HepG2 (cell line): ENCODE results near the gene SRSF2. TPM values are rescaled to one million over a fixed set of nuclear protein-coding genes. Genes with fewer than 3 reads are reported as not detected.
A peak's percentile ranks its signal among the peaks of the same experiment; 100 is the strongest.

Experiments
- CBFB ChIP-seq: sonication (generic); formaldehyde crosslinking; IDR thresholded peaks from 2 replicates; pipeline ENCODE4 v1.4.0; 2020; ENCODE audit warnings: missing genetic modification reagents
- CREM ChIP-seq, 2 experiments: sonication (generic) in 1 of 2; formaldehyde crosslinking in 1 of 2; IDR thresholded peaks; 2 replicates each; pipeline versions ENCODE4 v1.4.0 to v1.6.1; 2016 to 2020; ENCODE audit warnings: antibody characterized with exemption in 1 of 2, mild to moderate bottlenecking in 1 of 2, missing genetic modification reagents in 1 of 2
- EHMT2 ChIP-seq: fragments of 200-600 bp; sonication (generic); IDR thresholded peaks from 2 replicates; pipeline ENCODE4 v1.7.0; 2017; ENCODE audit warnings: antibody characterized with exemption, low read depth, low read length, borderline replicate concordance
- ELF4 ChIP-seq: sonication (generic); formaldehyde crosslinking; IDR thresholded peaks from 2 replicates; pipeline ENCODE4 v1.5.0; 2020; ENCODE audit warnings: missing genetic modification reagents, mild to moderate bottlenecking, moderate library complexity, borderline replicate concordance
- GABPB1 ChIP-seq: IDR thresholded peaks from 2 replicates; pipeline ENCODE4 v1.6.1; 2016; ENCODE audit warnings: mild to moderate bottlenecking, missing genetic modification reagents, moderate library complexity, missing compliant biosample characterization
- IRF2 ChIP-seq: IDR thresholded peaks from 2 replicates; pipeline ENCODE4 v1.6.1; 2018; ENCODE audit warnings: missing genetic modification reagents, missing compliant biosample characterization
- KLF15 ChIP-seq: sonication (generic); formaldehyde crosslinking; IDR thresholded peaks from 2 replicates; pipeline ENCODE4 v1.8.1; 2023; ENCODE audit warnings: borderline replicate concordance, mild to moderate bottlenecking, inconsistent platforms, missing genetic modification reagents, mixed read lengths
- MED8 ChIP-seq: sonication (generic); formaldehyde crosslinking; IDR thresholded peaks from 2 replicates; pipeline ENCODE4 v1.8.1; 2023; ENCODE audit warnings: mild to moderate bottlenecking, missing genetic modification reagents; ENCODE audit not compliant: insufficient replicate concordance
- MIXL1 ChIP-seq: IDR thresholded peaks from 2 replicates; pipeline ENCODE4 v1.6.1; 2016
- PCBP2 ChIP-seq: fragments of 200-400 bp; formaldehyde crosslinking; optimal IDR thresholded peaks from 2 replicates; pipeline ENCODE3; 2018; ENCODE audit warnings: low read length, low read depth; ENCODE audit not compliant: poor library complexity, severe bottlenecking
- RXRA ChIP-seq: sonication (generic); formaldehyde crosslinking; IDR thresholded peaks from 2 replicates; pipeline ENCODE4 v1.5.1; 2020; ENCODE audit warnings: missing genetic modification reagents
- SAFB2 ChIP-seq: sonication (generic); formaldehyde crosslinking; IDR thresholded peaks from 2 replicates; pipeline ENCODE4 v1.5.1; 2020; ENCODE audit warnings: missing genetic modification reagents, low read depth, mild to moderate bottlenecking, borderline replicate concordance
- TSC22D2 ChIP-seq: sonication (generic); formaldehyde crosslinking; IDR thresholded peaks from 2 replicates; pipeline ENCODE4 v1.5.1; 2020; ENCODE audit warnings: missing genetic modification reagents, mild to moderate bottlenecking, borderline replicate concordance
- YEATS2 ChIP-seq: sonication (generic); formaldehyde crosslinking; IDR thresholded peaks from 2 replicates; pipeline ENCODE4 v1.4.0; 2020; ENCODE audit warnings: missing genetic modification reagents, borderline replicate concordance
- ZBTB20 ChIP-seq: sonication (generic); formaldehyde crosslinking; IDR thresholded peaks from 2 replicates; pipeline ENCODE4 v1.8.1; 2023; ENCODE audit warnings: missing genetic modification reagents, low read depth, mild to moderate bottlenecking, borderline replicate concordance
- ZBTB8A ChIP-seq: sonication (generic); formaldehyde crosslinking; IDR thresholded peaks from 2 replicates; pipeline ENCODE4 v1.4.0; 2020; ENCODE audit warnings: mild to moderate bottlenecking, low read depth, missing genetic modification reagents, borderline replicate concordance
- ZFP36L1 ChIP-seq: sonication (generic); formaldehyde crosslinking; IDR thresholded peaks from 2 replicates; pipeline ENCODE4 v1.8.0; 2022; ENCODE audit warnings: mild to moderate bottlenecking, missing genetic modification reagents, moderate library complexity
- ZNF207 ChIP-seq: fragments of 450-650 bp; IDR thresholded peaks from 2 replicates; pipeline ENCODE4 v1.6.1; 2016; ENCODE audit warnings: antibody characterized with exemption, borderline replicate concordance
- ZNF33B ChIP-seq: sonication (generic); formaldehyde crosslinking; IDR thresholded peaks from 2 replicates; pipeline ENCODE4 v1.5.1; 2020; ENCODE audit warnings: mild to moderate bottlenecking, missing genetic modification reagents
- ZNF484 ChIP-seq: sonication (generic); formaldehyde crosslinking; IDR thresholded peaks from 2 replicates; pipeline ENCODE4 v1.5.1; 2020; ENCODE audit warnings: mild to moderate bottlenecking, low read depth, missing genetic modification reagents, borderline replicate concordance
- ZNF724P ChIP-seq: sonication (generic); formaldehyde crosslinking; IDR thresholded peaks from 2 replicates; pipeline ENCODE4 v1.8.0; 2022; ENCODE audit warnings: missing genetic modification reagents, borderline replicate concordance
- polyA plus RNA-seq, 8 experiments: library from polyadenylated mRNA; depleted of rRNA in 3 of 8; stranded (reverse) in 7 of 8; unstranded in 1 of 8; fragments of >200 nt; fragmentation: Illumina TruSeq in 4 of 8; extraction: Trizol in 4 of 8; gene quantifications; 2 replicates each; pipeline versions ENCODE4 v1.2.1 to v1.2.3, GENCODE V29; 2011 to 2016; ENCODE audit warnings: low read depth in 4 of 8, missing spikeins in 1 of 8, mixed read lengths in 1 of 8; ENCODE audit not compliant: insufficient read depth in 1 of 8
- total RNA-seq, 5 experiments: library from RNA; depleted of rRNA; stranded (reverse); fragments of >200 nt; fragmentation: Illumina TruSeq; extraction: Trizol; gene quantifications; 2 replicates each; pipeline ENCODE4 v1.2.3, GENCODE V29; 2016; ENCODE audit warnings: low read depth in 1 of 5
- TF ChIP-seq, protein P1 (sequence below): IDR thresholded peaks from 2 replicates; pipeline ENCODE4 v1.6.1; 2012; ENCODE audit warnings: inconsistent platforms
- TF ChIP-seq, protein P2 (sequence below), 2 experiments: sonication (generic) in 1 of 2; formaldehyde crosslinking in 1 of 2; IDR thresholded peaks; 2 replicates each; pipeline versions ENCODE4 v1.6.1 to v1.9.0; 2014 to 2022; ENCODE audit warnings: antibody characterized with exemption in 1 of 2, borderline replicate concordance in 1 of 2, inconsistent platforms in 1 of 2, low read depth in 1 of 2, missing genetic modification reagents in 1 of 2

The SRSF2 gene
- total and polyA plus RNA-seq, 2 of the 13 experiments (the other 11 are each of a cell fraction or from before 2014, with no cell fraction given), result 306 to 319 TPM

DNA sequence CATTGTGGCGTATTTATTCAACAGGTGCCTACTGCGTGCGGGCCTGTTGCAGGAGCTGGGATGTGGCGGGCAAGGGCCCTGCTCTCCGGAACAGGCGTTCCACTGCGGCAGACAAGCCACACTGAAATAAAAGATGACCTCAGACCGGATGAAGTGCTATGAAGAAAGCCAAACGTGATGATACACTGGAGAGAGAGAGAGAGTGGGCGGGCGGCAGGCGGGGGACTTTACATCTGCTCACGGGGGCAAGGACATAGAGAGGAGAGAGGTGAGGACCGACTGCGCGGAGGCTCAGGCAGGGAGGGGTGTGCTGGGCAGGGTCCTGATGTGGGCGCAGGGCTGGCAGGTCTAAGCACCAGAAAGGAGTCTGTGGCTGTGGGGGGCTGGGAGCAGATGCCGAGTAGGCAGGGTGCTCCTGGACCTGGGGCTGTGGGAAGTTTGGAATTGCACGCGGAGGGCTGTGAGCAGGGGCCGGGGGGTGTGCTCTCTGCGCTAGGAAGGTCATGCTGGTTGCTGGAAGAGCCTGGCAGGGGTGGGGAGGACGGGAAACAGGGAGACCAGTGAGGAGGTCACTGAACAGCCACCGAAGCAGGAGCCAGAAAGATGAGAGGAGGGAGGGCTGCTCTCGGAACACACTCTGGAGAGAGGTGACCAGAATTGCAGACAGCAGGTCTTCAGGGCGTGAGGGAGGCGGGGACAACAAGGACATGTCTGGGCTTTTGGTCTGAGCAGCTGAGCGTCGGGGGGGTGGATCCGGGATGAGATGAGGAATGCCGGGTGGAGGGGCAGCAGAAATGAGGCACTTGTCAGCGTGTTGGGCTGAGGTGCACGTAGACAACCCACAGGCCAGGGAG, 36.3 kb downstream of the SRSF2 start (continued):
- TF ChIP-seq ZNF724P (peak; percentile 19; the same call in 1 of the 2 replicates), ZNF484 (CRISPR knock-in tag) (no peak), MIXL1 (CRISPR knock-in tag) (0 out of 2 replicates have a peak, but pooled peaks have one; percentile 49), YEATS2 (CRISPR knock-in tag) (no peak), PCBP2 (no peak), ZBTB8A (CRISPR knock-in tag) (0 out of 2 replicates have a peak, but pooled peaks have one; percentile 75), MED8 (CRISPR knock-in tag) (peak; percentile 41), ZBTB20 (CRISPR knock-in tag) (no peak), IRF2 (CRISPR knock-in tag) (peak; percentile 74; the same call in 1 of the 2 replicates), ELF4 (CRISPR knock-in tag) (no peak), CREM (IDR thresholded peaks at IDR 0.05) (peak; percentile 48; the same call in 1 of the 2 replicates), CREM (CRISPR knock-in tag; IDR thresholded peaks at IDR 0.05) (no peak), KLF15 (no peak), EHMT2 (no peak), SAFB2 (no peak), GABPB1 (CRISPR knock-in tag) (peak; percentile 75), TSC22D2 (no peak), ZFP36L1 (CRISPR knock-in tag) (peak; percentile 44), ZNF33B (CRISPR knock-in tag) (no peak), CBFB (CRISPR knock-in tag) (no peak), ZNF207 (no peak), RXRA (no peak; the same call in 1 of the 2 replicates)
- TF ChIP-seq, protein P1, sequence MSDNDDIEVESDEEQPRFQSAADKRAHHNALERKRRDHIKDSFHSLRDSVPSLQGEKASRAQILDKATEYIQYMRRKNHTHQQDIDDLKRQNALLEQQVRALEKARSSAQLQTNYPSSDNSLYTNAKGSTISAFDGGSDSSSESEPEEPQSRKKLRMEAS, result peak; percentile 63
- TF ChIP-seq, protein P2, sequence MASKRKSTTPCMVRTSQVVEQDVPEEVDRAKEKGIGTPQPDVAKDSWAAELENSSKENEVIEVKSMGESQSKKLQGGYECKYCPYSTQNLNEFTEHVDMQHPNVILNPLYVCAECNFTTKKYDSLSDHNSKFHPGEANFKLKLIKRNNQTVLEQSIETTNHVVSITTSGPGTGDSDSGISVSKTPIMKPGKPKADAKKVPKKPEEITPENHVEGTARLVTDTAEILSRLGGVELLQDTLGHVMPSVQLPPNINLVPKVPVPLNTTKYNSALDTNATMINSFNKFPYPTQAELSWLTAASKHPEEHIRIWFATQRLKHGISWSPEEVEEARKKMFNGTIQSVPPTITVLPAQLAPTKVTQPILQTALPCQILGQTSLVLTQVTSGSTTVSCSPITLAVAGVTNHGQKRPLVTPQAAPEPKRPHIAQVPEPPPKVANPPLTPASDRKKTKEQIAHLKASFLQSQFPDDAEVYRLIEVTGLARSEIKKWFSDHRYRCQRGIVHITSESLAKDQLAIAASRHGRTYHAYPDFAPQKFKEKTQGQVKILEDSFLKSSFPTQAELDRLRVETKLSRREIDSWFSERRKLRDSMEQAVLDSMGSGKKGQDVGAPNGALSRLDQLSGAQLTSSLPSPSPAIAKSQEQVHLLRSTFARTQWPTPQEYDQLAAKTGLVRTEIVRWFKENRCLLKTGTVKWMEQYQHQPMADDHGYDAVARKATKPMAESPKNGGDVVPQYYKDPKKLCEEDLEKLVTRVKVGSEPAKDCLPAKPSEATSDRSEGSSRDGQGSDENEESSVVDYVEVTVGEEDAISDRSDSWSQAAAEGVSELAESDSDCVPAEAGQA (IDR thresholded peaks at IDR 0.05; ENCODE audit: low read depth), result peak; percentile 58; the same call in 1 of the 2 replicates
- TF ChIP-seq, protein P2 (CRISPR knock-in tag; IDR thresholded peaks at IDR 0.05; ENCODE audit: borderline replicate concordance), result no peak
